Tibial nerve (tissue), 3 donors: ENCODE data around the gene CCDC91.
"Not testable (repeated sequence)": the region's sequence is repeated elsewhere in the genome, so short reads cannot be mapped to it uniquely, and the experiment has no call there.

Experiments used
- CTCF ChIP-seq, 5 experiments: fragments of 200-600 bp in 3 of 5; fragments of 450-650 bp in 2 of 5; sonication (generic) in 3 of 5; IDR thresholded peaks; one replicate each; pipeline ENCODE4 v1.5.1; 2016 to 2019; ENCODE audit warnings: antibody characterized with exemption in 5 of 5, mild to moderate bottlenecking in 3 of 5, moderate library complexity in 2 of 5
- POLR2A ChIP-seq, 2 donors: fragments of 450-650 bp; IDR thresholded peaks; one replicate each; pipeline ENCODE4 v1.6.1; 2017; ENCODE audit warnings: antibody characterized with exemption in 2 of 2, mild to moderate bottlenecking in 2 of 2, moderate library complexity in 2 of 2

DNA sequence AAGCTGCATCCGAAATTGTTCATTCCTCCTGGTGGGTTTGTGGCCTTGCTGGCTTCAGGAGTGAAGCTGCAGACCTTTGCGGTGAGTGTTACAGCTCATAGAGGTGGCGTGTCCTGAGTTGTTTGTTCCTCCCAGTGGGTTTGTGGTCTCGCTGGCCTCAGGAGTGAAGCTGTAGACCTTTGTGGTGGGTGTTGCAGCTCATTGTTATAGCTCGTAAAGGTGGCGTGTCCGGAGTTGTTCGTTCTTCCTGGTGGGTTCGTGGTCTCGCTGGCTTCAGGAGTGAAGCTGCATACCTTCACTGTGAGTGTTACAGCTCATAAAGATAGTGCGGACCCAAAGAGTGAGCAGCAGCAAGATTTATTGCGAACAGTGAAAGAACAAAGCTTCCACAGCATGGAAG is 4.4 kb downstream of the CCDC91 start:
- not testable (repeated sequence) for TF ChIP-seq CTCF, POLR2A (IDR thresholded peaks at IDR 0.05)
